HepG2 (cell line): Measurements from ENCODE around the gene CHP1. TPM values are rescaled to one million over a fixed set of nuclear protein-coding genes. Genes with fewer than 3 reads are reported as not detected.
A peak's percentile ranks its signal among the peaks of the same experiment; 100 is the strongest.

Experiments used
- CREB3 ChIP-seq: sonication (generic); formaldehyde crosslinking; IDR thresholded peaks from 2 replicates; pipeline ENCODE4 v1.5.0; 2020; ENCODE audit warnings: missing genetic modification reagents
- GATAD1 ChIP-seq: IDR thresholded peaks from 2 replicates; pipeline ENCODE4 v1.6.1; 2016; ENCODE audit warnings: missing genetic modification reagents, missing compliant biosample characterization
- MLXIP ChIP-seq: sonication (generic); formaldehyde crosslinking; IDR thresholded peaks from 2 replicates; pipeline ENCODE4 v1.9.0; 2021; ENCODE audit warnings: missing genetic modification reagents, borderline replicate concordance
- SP2 ChIP-seq: sonication (generic); formaldehyde crosslinking; IDR thresholded peaks from 2 replicates; pipeline ENCODE4 v1.5.1; 2020; ENCODE audit warnings: mild to moderate bottlenecking, missing genetic modification reagents
- TEAD3 ChIP-seq: optimal IDR thresholded peaks from 2 replicates; pipeline ENCODE3; 2016; ENCODE audit warnings: borderline replicate concordance
- ZNF292 ChIP-seq: sonication (generic); formaldehyde crosslinking; IDR thresholded peaks from 2 replicates; pipeline ENCODE4 v1.8.1; 2022; ENCODE audit warnings: mild to moderate bottlenecking, low read depth, missing genetic modification reagents, borderline replicate concordance
- ZNF430 ChIP-seq: sonication (generic); formaldehyde crosslinking; IDR thresholded peaks from 2 replicates; pipeline ENCODE4 v1.9.0; 2021; ENCODE audit warnings: mild to moderate bottlenecking, missing genetic modification reagents
- ZNF496 ChIP-seq: sonication (generic); formaldehyde crosslinking; IDR thresholded peaks from 2 replicates; pipeline ENCODE4 v1.8.1; 2023; ENCODE audit warnings: mild to moderate bottlenecking, moderate library complexity, missing genetic modification reagents; ENCODE audit not compliant: insufficient replicate concordance
- ZSCAN30 ChIP-seq: sonication (generic); formaldehyde crosslinking; IDR thresholded peaks from 2 replicates; pipeline ENCODE4 v1.5.0; 2020; ENCODE audit warnings: mild to moderate bottlenecking, missing genetic modification reagents
- polyA plus RNA-seq, 8 experiments: library from polyadenylated mRNA; depleted of rRNA in 3 of 8; stranded (reverse) in 7 of 8; unstranded in 1 of 8; fragments of >200 nt; fragmentation: Illumina TruSeq in 4 of 8; extraction: Trizol in 4 of 8; gene quantifications; 2 replicates each; pipeline versions ENCODE4 v1.2.1 to v1.2.3, GENCODE V29; 2011 to 2016; ENCODE audit warnings: low read depth in 4 of 8, missing spikeins in 1 of 8, mixed read lengths in 1 of 8; ENCODE audit not compliant: insufficient read depth in 1 of 8
- total RNA-seq, 5 experiments: library from RNA; depleted of rRNA; stranded (reverse); fragments of >200 nt; fragmentation: Illumina TruSeq; extraction: Trizol; gene quantifications; 2 replicates each; pipeline ENCODE4 v1.2.3, GENCODE V29; 2016; ENCODE audit warnings: low read depth in 1 of 5
- TF ChIP-seq, protein P1 (sequence below), 2 experiments: sonication (generic) in 1 of 2; formaldehyde crosslinking in 1 of 2; IDR thresholded peaks; 2 replicates each; pipeline versions ENCODE4 v1.6.1 to v1.9.0; 2014 to 2022; ENCODE audit warnings: antibody characterized with exemption in 1 of 2, borderline replicate concordance in 1 of 2, inconsistent platforms in 1 of 2, low read depth in 1 of 2, missing genetic modification reagents in 1 of 2
- TF ChIP-seq, protein P2 (sequence below): sonication (generic); formaldehyde crosslinking; IDR thresholded peaks from 2 replicates; pipeline ENCODE4 v1.4.0; 2020; ENCODE audit warnings: missing genetic modification reagents

CHP1 gene
- total and polyA plus RNA-seq, 2 of the 13 experiments (the other 11 are each of a cell fraction or from before 2014, with no cell fraction given): 49.6 to 76.4 TPM

DNA sequence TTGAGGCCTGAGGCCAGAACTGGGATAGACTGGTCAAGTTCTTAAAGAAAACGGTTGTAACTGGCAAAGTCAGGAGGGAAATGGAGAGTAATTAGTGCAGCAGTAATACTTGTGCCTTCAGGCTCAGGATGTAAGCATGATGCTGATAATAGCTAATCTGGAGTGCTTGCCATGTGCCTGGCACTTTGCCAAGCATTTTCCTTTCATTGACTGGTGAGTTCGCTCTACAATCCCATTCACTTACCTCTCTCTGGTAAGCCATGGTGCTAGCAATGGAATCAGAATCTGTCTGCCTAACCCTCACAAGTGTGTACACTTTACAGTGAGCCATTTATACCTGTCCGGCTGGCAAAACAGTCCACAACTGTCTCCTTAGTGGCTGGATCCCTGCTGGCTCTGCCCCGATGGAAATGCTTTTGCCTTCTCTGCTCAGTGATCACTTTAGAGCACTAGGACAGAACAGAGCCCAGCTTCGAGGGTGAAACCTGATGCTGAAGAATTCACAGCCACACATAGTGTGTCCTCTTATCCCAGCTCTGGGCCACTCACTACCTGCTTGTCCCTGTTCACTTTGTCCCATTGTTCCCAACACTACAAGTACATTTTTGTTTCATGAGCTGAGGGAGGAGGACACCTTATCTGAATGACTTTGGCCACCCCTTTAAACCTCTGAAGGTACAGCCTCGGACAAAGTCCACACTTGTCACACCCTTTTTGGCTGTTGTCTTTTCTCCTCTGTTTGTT lies 10.3 kb downstream of the CHP1 start (continued):
- TF ChIP-seq, protein P1, sequence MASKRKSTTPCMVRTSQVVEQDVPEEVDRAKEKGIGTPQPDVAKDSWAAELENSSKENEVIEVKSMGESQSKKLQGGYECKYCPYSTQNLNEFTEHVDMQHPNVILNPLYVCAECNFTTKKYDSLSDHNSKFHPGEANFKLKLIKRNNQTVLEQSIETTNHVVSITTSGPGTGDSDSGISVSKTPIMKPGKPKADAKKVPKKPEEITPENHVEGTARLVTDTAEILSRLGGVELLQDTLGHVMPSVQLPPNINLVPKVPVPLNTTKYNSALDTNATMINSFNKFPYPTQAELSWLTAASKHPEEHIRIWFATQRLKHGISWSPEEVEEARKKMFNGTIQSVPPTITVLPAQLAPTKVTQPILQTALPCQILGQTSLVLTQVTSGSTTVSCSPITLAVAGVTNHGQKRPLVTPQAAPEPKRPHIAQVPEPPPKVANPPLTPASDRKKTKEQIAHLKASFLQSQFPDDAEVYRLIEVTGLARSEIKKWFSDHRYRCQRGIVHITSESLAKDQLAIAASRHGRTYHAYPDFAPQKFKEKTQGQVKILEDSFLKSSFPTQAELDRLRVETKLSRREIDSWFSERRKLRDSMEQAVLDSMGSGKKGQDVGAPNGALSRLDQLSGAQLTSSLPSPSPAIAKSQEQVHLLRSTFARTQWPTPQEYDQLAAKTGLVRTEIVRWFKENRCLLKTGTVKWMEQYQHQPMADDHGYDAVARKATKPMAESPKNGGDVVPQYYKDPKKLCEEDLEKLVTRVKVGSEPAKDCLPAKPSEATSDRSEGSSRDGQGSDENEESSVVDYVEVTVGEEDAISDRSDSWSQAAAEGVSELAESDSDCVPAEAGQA (IDR thresholded peaks at IDR 0.05; ENCODE audit: low read depth): no peak
- TF ChIP-seq, protein P1 (CRISPR knock-in tag; IDR thresholded peaks at IDR 0.05; ENCODE audit: borderline replicate concordance): no peak
- TF ChIP-seq, protein P2, sequence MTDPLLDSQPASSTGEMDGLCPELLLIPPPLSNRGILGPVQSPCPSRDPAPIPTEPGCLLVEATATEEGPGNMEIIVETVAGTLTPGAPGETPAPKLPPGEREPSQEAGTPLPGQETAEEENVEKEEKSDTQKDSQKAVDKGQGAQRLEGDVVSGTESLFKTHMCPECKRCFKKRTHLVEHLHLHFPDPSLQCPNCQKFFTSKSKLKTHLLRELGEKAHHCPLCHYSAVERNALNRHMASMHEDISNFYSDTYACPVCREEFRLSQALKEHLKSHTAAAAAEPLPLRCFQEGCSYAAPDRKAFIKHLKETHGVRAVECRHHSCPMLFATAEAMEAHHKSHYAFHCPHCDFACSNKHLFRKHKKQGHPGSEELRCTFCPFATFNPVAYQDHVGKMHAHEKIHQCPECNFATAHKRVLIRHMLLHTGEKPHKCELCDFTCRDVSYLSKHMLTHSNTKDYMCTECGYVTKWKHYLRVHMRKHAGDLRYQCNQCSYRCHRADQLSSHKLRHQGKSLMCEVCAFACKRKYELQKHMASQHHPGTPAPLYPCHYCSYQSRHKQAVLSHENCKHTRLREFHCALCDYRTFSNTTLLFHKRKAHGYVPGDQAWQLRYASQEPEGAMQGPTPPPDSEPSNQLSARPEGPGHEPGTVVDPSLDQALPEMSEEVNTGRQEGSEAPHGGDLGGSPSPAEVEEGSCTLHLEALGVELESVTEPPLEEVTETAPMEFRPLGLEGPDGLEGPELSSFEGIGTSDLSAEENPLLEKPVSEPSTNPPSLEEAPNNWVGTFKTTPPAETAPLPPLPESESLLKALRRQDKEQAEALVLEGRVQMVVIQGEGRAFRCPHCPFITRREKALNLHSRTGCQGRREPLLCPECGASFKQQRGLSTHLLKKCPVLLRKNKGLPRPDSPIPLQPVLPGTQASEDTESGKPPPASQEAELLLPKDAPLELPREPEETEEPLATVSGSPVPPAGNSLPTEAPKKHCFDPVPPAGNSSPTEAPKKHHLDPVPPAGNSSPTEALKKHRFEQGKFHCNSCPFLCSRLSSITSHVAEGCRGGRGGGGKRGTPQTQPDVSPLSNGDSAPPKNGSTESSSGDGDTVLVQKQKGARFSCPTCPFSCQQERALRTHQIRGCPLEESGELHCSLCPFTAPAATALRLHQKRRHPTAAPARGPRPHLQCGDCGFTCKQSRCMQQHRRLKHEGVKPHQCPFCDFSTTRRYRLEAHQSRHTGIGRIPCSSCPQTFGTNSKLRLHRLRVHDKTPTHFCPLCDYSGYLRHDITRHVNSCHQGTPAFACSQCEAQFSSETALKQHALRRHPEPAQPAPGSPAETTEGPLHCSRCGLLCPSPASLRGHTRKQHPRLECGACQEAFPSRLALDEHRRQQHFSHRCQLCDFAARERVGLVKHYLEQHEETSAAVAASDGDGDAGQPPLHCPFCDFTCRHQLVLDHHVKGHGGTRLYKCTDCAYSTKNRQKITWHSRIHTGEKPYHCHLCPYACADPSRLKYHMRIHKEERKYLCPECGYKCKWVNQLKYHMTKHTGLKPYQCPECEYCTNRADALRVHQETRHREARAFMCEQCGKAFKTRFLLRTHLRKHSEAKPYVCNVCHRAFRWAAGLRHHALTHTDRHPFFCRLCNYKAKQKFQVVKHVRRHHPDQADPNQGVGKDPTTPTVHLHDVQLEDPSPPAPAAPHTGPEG (CRISPR knock-in tag): no peak
- 0 out of 2 replicates have a peak, but pooled peaks have one; percentile 27 for TF ChIP-seq GATAD1 (CRISPR knock-in tag)
- no peak for TF ChIP-seq ZNF496 (CRISPR knock-in tag)
- no peak for TF ChIP-seq ZNF430 (CRISPR knock-in tag)
- no peak for TF ChIP-seq SP2 (CRISPR knock-in tag)
- TF ChIP-seq ZSCAN30: no peak
- TF ChIP-seq CREB3: no peak
- no peak for TF ChIP-seq MLXIP (CRISPR knock-in tag)
- TF ChIP-seq ZNF292: peak; percentile 27; the same call in 1 of the 2 replicates
- peak; percentile 51 for TF ChIP-seq TEAD3 (CRISPR knock-in tag)
